GM12892 (cell line): ENCODE data around the gene MEGF11.

Experiments used
- DNase-seq: peaks from one replicate; pipeline ENCODE4 v3.0.0; 2011; ENCODE audit not compliant: insufficient read length
- FAIRE-seq: peaks from 2 replicates; lab custom pipeline; 2011; peaks lifted over from hg19 to GRCh38; lab: Jason Lieb, UNC
- POLR2A ChIP-seq: IDR thresholded peaks from 2 replicates; pipeline ENCODE4 v1.6.1; 2011; ENCODE audit warnings: low read depth, low read length, control low read depth
- POLR2AphosphoS5 ChIP-seq: IDR thresholded peaks from 2 replicates; pipeline ENCODE4 v1.6.1; 2011; ENCODE audit warnings: low read depth, low read length, control low read depth
- TAF1 ChIP-seq: IDR thresholded peaks from 2 replicates; pipeline ENCODE4 v1.6.1; 2011; ENCODE audit warnings: low read depth, mild to moderate bottlenecking, control low read depth, low read length, borderline replicate concordance

The MEGF11 gene

DNA sequence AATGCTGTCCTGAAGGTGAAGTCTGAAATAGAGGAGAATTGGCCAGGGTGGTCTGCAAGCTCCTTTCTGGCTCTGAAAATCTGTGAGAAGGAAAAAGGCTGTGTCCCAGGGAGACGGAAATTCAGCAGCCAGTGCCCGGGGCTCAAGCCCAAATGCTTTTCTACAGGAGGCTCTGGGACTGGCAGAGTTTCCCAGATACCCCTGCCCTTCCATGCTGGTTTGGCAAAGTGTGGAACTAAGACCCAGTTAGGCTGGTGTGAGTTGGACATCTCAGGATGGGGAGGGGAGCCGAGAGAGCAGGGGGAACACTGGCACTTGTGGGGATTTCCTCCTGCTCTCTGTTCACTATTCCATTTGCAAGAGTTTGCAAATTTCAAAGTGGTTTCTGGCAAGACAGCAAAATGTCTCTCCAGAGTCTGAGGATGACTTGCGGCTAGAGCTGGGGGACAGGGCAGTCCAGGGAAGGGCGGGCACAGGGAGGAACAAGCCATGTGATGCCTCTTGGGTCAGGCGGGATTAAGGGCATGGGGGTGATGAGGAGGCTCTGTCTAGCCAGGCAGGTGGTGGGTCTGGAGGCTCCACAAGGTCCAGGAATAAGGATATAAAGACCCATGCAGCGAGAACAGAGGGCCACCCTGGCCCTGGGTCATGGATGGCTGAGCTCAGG, 231.9 kb downstream of the MEGF11 start:
- DNase-seq, result no peak

DNA sequence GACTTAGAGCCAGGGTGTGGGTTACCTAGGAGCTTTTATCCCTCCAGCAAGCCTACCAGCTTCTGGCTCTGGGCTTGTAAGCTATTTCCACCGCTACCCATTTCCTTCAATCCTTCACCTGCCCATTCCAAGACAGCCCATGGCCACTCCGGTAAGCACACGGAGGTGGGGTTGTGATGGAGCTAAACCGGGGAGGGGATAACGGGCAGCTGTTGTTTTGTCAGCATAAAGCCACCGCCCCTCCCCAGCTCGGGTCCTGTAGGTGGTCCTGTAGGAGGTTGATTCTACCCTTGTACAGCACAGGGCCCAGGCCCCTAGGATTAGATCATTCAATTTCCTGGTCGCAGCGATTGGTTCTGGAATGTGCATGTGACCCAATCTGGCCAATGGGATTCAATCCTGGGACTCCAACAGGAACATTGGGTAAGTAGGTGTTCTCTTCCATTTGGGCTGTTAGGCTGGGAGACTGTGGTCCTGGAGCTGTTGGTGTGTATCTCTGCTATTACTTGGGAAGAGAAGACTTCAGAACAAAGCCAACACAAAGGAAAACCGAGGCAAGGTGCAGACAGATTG, 233.6 kb downstream of the MEGF11 start:
- DNase-seq, result no peak
- TF ChIP-seq POLR2A (no peak), TAF1 (no peak), POLR2AphosphoS5 (no peak)
- no peak for FAIRE-seq

More for the DNA sequence above, 231.9 kb downstream of the MEGF11 start:
- no peak for TF ChIP-seq POLR2AphosphoS5
- TF ChIP-seq TAF1, result no peak
- no peak for TF ChIP-seq POLR2A
- FAIRE-seq, result no peak

DNA sequence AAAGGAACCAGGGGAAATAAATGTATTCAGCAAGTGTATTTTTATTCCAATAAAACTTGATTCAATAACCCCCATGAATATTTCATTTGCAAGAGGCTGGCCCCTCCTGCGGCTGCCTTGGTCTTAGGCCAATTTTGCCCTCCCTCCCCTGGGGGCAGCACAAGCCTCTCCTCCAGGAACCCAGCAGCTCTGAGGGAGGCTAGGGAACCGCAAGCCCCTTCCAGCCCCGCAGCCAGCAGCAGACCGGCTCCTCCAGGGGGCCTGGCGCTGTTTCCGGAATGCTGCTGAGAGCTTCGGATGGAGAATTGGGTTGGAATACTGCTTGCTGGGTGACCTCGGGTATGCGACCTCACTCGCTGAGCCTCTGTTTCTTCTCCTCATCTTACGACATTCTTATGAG, 234.2 kb downstream of the MEGF11 start:
- FAIRE-seq (no peak), DNase-seq (no peak)
- no peak for TF ChIP-seq TAF1
- TF ChIP-seq POLR2A, result no peak
- no peak for TF ChIP-seq POLR2AphosphoS5

DNA sequence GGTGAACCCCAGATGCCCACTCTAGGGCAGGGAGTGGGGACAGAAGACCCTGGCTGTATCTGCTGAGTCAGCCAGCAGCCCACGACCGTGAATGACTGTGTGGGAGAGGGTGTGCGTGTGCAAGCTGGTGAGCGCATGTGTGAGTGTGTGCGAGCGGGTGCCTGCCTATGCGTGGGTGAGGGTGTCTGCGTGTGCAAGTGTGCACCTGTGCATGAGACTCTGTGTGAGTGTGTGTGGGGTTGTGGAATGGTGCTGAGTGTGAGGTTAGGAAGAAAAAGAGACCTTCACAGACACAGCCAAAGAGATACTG, 235.1 kb downstream of the MEGF11 start:
- DNase-seq (no peak), FAIRE-seq (no peak)
- TF ChIP-seq POLR2A, result no peak
- TF ChIP-seq TAF1, result no peak
- no peak for TF ChIP-seq POLR2AphosphoS5

DNA sequence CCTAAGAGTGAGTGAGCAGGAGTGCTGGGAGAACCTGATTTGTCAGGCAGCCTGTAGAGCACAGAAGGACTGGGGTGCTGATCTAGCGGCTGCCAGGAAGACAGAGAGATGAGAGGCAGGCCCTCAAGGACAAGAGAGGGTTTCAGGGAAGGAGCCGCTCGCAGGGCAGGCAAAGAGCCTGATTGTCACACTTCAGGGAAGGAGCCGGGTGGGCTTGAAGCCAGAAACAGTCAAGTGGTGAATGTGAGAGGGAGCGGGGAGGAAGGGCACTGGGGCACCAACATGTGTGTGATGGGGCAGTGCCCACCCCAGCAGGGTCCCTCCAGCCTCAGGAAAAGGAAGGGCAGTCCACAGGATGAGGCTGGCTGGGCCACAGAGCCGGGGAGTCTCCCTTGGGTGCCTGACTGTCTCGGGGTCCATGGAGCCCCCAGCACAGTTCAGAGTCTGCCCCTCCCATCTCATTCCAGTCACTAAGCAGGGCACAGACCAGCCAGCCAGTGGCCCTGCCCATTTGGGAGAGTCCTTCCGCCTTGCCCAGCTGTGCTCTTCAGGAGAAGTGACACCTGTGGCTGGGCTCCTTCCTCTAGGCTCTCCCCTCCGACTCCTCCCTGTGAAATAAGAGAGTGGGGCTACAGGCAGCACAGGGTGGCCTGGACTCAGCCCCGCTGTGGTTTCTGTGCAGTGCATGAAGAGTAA, 235.6 kb downstream of the MEGF11 start:
- DNase-seq, result no peak
- no peak for FAIRE-seq
- TF ChIP-seq TAF1 (no peak), POLR2AphosphoS5 (no peak), POLR2A (no peak)

DNA sequence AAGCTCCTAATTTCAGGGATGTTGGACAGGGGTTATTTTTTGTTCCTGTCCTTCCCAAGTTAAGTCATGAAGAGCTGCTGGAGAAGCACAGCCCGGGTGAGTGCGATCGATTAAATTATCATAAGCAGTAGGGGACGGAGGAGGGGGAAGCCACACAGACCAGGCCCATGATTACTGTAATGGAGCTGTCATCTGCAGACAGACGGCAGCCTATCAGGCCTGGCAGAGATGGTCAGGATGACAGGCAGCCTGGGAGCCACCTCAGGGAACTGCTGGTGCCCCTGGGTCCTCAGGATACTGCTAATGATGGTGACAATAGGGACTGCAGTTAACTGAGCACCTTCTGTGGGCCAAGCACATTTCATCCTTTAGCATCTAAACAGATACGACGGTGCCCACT, 236.6 kb downstream of the MEGF11 start:
- TF ChIP-seq TAF1 (no peak), POLR2AphosphoS5 (no peak), POLR2A (no peak)
- DNase-seq (no peak), FAIRE-seq (no peak)

DNA sequence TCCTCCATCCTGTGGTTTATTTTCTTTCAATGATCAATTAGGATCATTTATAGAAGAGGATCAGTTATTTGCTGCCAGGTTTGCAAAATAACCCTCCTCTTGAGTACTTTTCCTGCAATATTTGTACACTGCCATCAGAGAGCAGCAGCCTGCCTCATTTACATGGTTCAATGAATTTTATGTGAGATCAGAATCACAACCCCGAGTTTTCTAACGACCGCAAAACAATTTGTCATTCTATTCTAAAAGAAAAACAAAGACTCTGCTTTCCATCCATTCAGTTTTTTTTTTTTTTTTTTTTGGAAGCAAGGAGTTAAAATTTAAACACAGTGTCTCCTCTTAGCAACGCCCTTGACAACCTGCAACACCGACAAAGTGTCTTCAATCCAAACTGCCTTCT, 237.4 kb downstream of the MEGF11 start:
- TF ChIP-seq TAF1 (no peak), POLR2A (no peak), POLR2AphosphoS5 (no peak)

DNA sequence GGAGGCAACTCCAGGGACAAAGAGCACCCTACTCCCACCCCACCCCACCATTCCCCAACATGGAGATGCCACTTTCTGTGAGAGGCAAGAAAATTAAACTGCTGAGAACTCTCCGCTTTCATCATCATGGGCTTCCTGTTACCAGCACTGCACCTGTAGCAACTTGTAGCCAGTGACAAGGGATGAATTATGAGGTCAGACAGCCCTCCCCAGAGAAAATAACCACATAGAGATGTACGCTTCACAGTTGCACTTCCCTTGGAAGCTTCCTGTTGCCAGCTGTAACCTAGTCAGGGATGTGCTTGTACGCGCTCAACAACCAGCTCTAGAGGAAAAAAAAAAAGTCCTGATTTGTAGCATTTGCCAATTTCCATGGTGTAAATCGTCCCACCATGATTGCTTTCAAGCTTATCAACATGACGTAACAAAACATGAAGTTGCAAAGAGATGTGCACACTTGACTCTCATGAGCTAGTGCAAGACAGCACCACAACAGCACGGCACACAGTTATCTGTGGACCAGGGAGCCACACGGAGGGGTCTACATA, 238.8 kb downstream of the MEGF11 start:
- DNase-seq (no peak), FAIRE-seq (no peak)
- TF ChIP-seq TAF1 (no peak), POLR2A (no peak), POLR2AphosphoS5 (no peak)

More for the DNA sequence above, 237.4 kb downstream of the MEGF11 start:
- DNase-seq (no peak), FAIRE-seq (no peak)

DNA sequence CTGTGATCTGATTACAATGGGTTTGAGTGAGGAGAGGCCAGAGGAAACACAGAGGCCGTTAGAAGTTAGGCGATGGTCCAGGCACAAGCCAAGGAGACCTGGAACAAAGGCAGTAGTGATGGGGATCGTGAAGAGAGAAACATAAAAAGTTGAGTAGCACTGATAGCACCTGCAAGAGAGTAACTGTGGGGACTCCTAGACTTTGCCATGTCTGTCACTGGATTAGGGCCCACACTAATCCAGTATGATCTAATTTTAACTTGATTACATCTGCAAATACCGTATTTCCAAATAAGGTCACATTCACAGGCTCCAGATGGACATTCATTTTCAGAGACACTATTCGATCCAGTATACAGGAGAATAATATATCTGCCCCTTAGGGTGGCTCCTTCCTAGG, 239.5 kb downstream of the MEGF11 start:
- TF ChIP-seq POLR2A, result no peak
- no peak for TF ChIP-seq POLR2AphosphoS5
- TF ChIP-seq TAF1, result no peak
- DNase-seq (no peak), FAIRE-seq (no peak)

DNA sequence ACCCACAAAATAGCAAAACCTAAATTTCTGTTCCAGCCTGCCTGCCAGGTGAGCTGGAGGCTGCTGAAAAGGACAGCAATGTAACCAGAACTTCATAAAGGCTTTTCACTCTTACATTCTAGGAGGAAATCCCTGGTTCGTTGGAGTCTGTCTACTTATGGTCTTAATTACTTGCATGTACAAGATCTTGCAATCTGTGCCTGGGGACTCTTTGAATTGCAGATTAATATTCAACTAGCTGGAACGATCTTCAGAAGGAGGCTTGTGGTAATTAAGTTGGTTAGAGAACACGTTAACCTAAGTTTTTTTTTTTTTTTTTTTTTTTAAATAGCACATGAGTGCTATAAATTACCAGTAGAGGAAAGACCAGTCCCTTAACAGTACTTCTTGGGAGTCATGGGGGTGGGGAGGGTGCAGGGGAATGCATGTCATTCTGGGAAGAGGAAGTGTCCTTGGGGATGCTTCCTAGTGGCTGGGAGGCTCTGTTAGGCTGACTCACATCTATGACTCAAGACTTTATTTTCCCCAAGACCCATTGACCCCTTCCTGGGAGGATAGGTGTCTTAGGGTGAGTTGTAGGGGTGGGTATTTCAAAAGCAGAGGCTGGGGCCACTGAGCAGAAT, 244.5 kb downstream of the MEGF11 start:
- FAIRE-seq, result no peak
- no peak for DNase-seq
- TF ChIP-seq POLR2A (no peak), TAF1 (no peak)

DNA sequence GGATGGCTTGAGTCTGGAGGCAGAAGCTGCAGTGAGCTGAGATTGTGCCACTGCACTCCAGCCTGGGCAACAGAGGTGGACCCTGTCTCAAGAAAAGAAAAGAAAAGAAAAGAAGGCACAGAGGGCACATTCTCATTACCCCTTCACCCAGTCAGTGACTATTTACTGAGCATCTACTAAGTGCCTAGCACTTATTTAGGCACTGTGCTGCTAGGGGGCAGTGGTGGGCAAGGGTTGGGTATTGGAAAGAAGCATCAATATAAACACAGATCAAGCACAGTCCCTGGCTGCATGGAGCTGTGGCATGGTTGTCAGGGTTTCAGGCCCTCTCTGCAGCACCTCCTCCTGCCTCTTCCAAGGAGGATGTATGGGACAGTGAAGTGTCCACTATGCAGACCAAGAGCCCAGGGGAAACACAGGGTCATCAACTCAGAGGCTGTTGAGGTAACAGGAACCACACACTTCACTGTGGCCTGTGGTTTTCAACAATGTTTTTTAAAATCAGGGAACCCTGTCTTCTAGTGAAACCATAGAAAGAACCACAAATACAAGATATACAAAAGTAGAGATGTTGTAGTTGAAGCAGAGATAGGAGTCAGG, 245.8 kb downstream of the MEGF11 start:
- TF ChIP-seq TAF1, result no peak
- no peak for TF ChIP-seq POLR2A
- DNase-seq, result no peak
- FAIRE-seq, result no peak
